ENCODE data around the gene TLDC2. TPM values are rescaled to one million over a fixed set of nuclear protein-coding genes. Genes with fewer than 3 reads are reported as not detected.
"Not testable (repeated sequence)": the region's sequence is repeated elsewhere in the genome, so short reads cannot be mapped to it uniquely, and the experiment has no call there.

TLDC2 gene
- total and polyA plus RNA-seq, 2 donors (not counting 1 experiment from before 2014, with no cell fraction given): under 0.01 to 0.09 TPM

DNA sequence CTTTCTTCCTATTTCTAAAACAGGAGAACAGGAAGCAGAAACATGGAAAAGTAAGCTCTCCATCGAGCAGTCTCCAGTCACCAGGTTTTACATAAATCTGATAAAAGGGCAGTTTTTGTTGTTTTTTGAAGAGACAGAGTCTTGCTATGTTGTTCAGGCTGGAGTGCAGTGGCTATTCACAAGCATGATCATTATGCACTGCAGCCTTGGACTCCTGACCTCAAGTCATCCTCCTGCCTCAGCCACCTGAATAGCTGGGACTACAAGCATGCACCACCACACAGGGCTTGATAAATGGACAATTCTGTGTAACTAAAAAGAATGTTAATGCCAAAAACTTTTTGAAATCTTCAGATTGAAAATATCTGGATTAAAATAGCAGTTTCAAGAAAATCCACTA lies 51.8 kb downstream of the TLDC2 start:
- Histone ChIP-seq H3K79me2 (ENCODE audit: control insufficient read depth, insufficient read depth, low read length) (no peaks in the 10 kb centered on the region), H3K9ac (ENCODE audit: insufficient read depth, low read length) (no peak overlapping the region), H2AFZ (ENCODE audit: low read length) (no peak overlapping the region), H3K36me3 (ENCODE audit: control insufficient read depth, insufficient read depth, low read length) (no peaks in the 10 kb centered on the region), H3K4me2 (ENCODE audit: extremely low read depth, insufficient read depth, low read length) (no peak overlapping the region), H3K27ac (ENCODE audit: insufficient read depth, low read length) (no peak overlapping the region), H3K9me3 (ENCODE audit: control insufficient read depth, insufficient read depth, low read depth, low read length) (no peaks in the 10 kb centered on the region), H3K4me3 (replicated peaks in 1 of 4; ENCODE audit: control extremely low read depth in 1 of 4, insufficient read depth in 1 of 4, low read depth in 3 of 4, low read length in 4 of 4) (no peak overlapping the region), H3K27me3 (ENCODE audit: control insufficient read depth, insufficient read depth, low read length) (no peaks in the 10 kb centered on the region), H4K20me1 (ENCODE audit: control insufficient read depth, extremely low read depth, insufficient read depth, low read length) (no peaks in the 10 kb centered on the region), H3K4me1 (ENCODE audit: control insufficient read depth, extremely low read depth, insufficient read depth, low read length) (no peaks in the 10 kb centered on the region)
- TF ChIP-seq EZH2 (IDR thresholded peaks at IDR 0.05; ENCODE audit: low read length, missing control alignments) (no peak), CTCF (conservative IDR thresholded peaks at IDR 0.05 in 1 of 2, IDR thresholded peaks at IDR 0.05 in 1 of 2; ENCODE audit: low read depth in 1 of 2, low read length in 2 of 2) (no peak)
- DNase-seq (ENCODE audit: low read depth in 2 of 2): no peak

- no peak overlapping the region for H3K27ac ChIP-seq (ENCODE audit: insufficient read depth, low read length)
- no peak overlapping the region for H3K9ac ChIP-seq (ENCODE audit: insufficient read depth, low read length)
- H3K9me3 ChIP-seq (ENCODE audit: control insufficient read depth, insufficient read depth, low read depth, low read length): no peaks in the 10 kb centered on the region
- no peaks in the 10 kb centered on the region for H4K20me1 ChIP-seq (ENCODE audit: control insufficient read depth, extremely low read depth, insufficient read depth, low read length)
- no peak overlapping the region for H2AFZ ChIP-seq (ENCODE audit: low read length)
- TF ChIP-seq EZH2 (IDR thresholded peaks at IDR 0.05; ENCODE audit: low read length, missing control alignments) (no peak), CTCF (conservative IDR thresholded peaks at IDR 0.05 in 1 of 2, IDR thresholded peaks at IDR 0.05 in 1 of 2; ENCODE audit: low read depth in 1 of 2, low read length in 2 of 2) (no peak)
- H3K79me2 ChIP-seq (ENCODE audit: control insufficient read depth, insufficient read depth, low read length): no peaks in the 10 kb centered on the region
- no peaks in the 10 kb centered on the region for H3K27me3 ChIP-seq (ENCODE audit: control insufficient read depth, insufficient read depth, low read length)
- DNase-seq (ENCODE audit: low read depth in 2 of 2): peak; percentile 32 to 52
- H3K4me1 ChIP-seq (ENCODE audit: control insufficient read depth, extremely low read depth, insufficient read depth, low read length): no peaks in the 10 kb centered on the region
- H3K4me3 ChIP-seq (replicated peaks in 1 of 4; ENCODE audit: control extremely low read depth in 1 of 4, insufficient read depth in 1 of 4, low read depth in 3 of 4, low read length in 4 of 4): no peak overlapping the region
- no peak overlapping the region for H3K4me2 ChIP-seq (ENCODE audit: extremely low read depth, insufficient read depth, low read length)
- no peaks in the 10 kb centered on the region for H3K36me3 ChIP-seq (ENCODE audit: control insufficient read depth, insufficient read depth, low read length)
Measured at GRCh38 chr20:36929290-36929689, 53.4 kb downstream of the TLDC2 start.

- H3K9ac ChIP-seq (ENCODE audit: insufficient read depth, low read length): no peak overlapping the region
- no peaks in the 10 kb centered on the region for H4K20me1 ChIP-seq (ENCODE audit: control insufficient read depth, extremely low read depth, insufficient read depth, low read length)
- no peak overlapping the region for H3K4me2 ChIP-seq (ENCODE audit: extremely low read depth, insufficient read depth, low read length)
- no peak overlapping the region for H3K4me3 ChIP-seq (replicated peaks in 1 of 4; ENCODE audit: control extremely low read depth in 1 of 4, insufficient read depth in 1 of 4, low read depth in 3 of 4, low read length in 4 of 4)
- DNase-seq (ENCODE audit: low read depth in 2 of 2): no peak
- H3K9me3 ChIP-seq (ENCODE audit: control insufficient read depth, insufficient read depth, low read depth, low read length): no peaks in the 10 kb centered on the region
- no peaks in the 10 kb centered on the region for H3K27me3 ChIP-seq (ENCODE audit: control insufficient read depth, insufficient read depth, low read length)
- no peaks in the 10 kb centered on the region for H3K79me2 ChIP-seq (ENCODE audit: control insufficient read depth, insufficient read depth, low read length)
- H3K36me3 ChIP-seq (ENCODE audit: control insufficient read depth, insufficient read depth, low read length): no peaks in the 10 kb centered on the region
- H3K27ac ChIP-seq (ENCODE audit: insufficient read depth, low read length): no peak overlapping the region
- H3K4me1 ChIP-seq (ENCODE audit: control insufficient read depth, extremely low read depth, insufficient read depth, low read length): no peaks in the 10 kb centered on the region
- no peak overlapping the region for H2AFZ ChIP-seq (ENCODE audit: low read length)
- TF ChIP-seq CTCF (conservative IDR thresholded peaks at IDR 0.05 in 1 of 2, IDR thresholded peaks at IDR 0.05 in 1 of 2; ENCODE audit: low read depth in 1 of 2, low read length in 2 of 2) (no peak), EZH2 (IDR thresholded peaks at IDR 0.05; ENCODE audit: low read length, missing control alignments) (no peak)
Measured at GRCh38 chr20:36929691-36930090, 53.8 kb downstream of the TLDC2 start.

DNA sequence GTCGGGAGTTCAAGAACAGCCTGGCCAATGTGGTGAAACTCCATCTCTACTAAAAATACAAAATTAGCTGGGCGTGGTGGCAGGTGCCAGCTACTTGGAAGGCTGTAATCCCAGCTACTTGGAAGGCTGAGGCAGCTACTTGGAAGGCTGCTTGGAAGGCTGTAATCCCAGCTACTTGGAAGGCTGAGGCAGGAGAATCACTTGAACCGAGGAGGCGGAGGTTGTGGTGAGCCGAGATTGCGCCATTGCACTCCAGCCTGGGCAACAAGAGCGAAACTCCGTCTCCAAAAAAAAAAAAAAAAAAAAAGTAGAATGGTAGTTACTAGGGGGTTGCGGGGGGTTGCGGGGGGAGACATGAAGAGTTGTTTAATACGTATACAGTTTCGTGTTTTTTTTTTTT lies 56.1 kb downstream of the TLDC2 start:
- not testable (repeated sequence) for H2AFZ ChIP-seq (ENCODE audit: low read length); H3K27me3 ChIP-seq (ENCODE audit: control insufficient read depth, insufficient read depth, low read length); H3K9ac ChIP-seq (ENCODE audit: insufficient read depth, low read length); H3K9me3 ChIP-seq (ENCODE audit: control insufficient read depth, insufficient read depth, low read depth, low read length); H3K79me2 ChIP-seq (ENCODE audit: control insufficient read depth, insufficient read depth, low read length); DNase-seq (ENCODE audit: low read depth in 2 of 2); H3K4me3 ChIP-seq (replicated peaks in 1 of 4; ENCODE audit: control extremely low read depth in 1 of 4, insufficient read depth in 1 of 4, low read depth in 3 of 4, low read length in 4 of 4); H3K4me1 ChIP-seq (ENCODE audit: control insufficient read depth, extremely low read depth, insufficient read depth, low read length); H3K27ac ChIP-seq (ENCODE audit: insufficient read depth, low read length); H3K36me3 ChIP-seq (ENCODE audit: control insufficient read depth, insufficient read depth, low read length); H4K20me1 ChIP-seq (ENCODE audit: control insufficient read depth, extremely low read depth, insufficient read depth, low read length); H3K4me2 ChIP-seq (ENCODE audit: extremely low read depth, insufficient read depth, low read length)
